ENCODE measurements around the gene ZNF593. TPM values are rescaled to one million over a fixed set of nuclear protein-coding genes. Genes with fewer than 3 reads are reported as not detected.

The ZNF593 gene
- total and polyA plus RNA-seq, 2 of the 13 experiments (the other 11 are each of a cell fraction or from before 2014, with no cell fraction given): 37.3 to 55.8 TPM

- no peak for TF ChIP-seq ZNF503 (CRISPR knock-in tag; IDR thresholded peaks at IDR 0.05)
- TF ChIP-seq ZSCAN25 (CRISPR knock-in tag; IDR thresholded peaks at IDR 0.05): peak; percentile 64; the same call in 1 of the 2 replicates
- TF ChIP-seq IRX3 (CRISPR knock-in tag; IDR thresholded peaks at IDR 0.05; ENCODE audit: borderline replicate concordance, low read depth): no peak
- no peak for TF ChIP-seq SOX6 (IDR thresholded peaks at IDR 0.05)
- TF ChIP-seq SOX6 (CRISPR knock-in tag; IDR thresholded peaks at IDR 0.05): 0 out of 2 replicates have a peak, but pooled peaks have one; percentile 18
- TF ChIP-seq ZNF343 (CRISPR knock-in tag; IDR thresholded peaks at IDR 0.05): no peak
- TF ChIP-seq ZNF777 (CRISPR knock-in tag; IDR thresholded peaks at IDR 0.05): peak; percentile 52; the same call in 1 of the 2 replicates
- TF ChIP-seq ZNF703 (CRISPR knock-in tag; IDR thresholded peaks at IDR 0.05; ENCODE audit: borderline replicate concordance): 0 out of 2 replicates have a peak, but pooled peaks have one; percentile 37
- TF ChIP-seq TEF (CRISPR knock-in tag; IDR thresholded peaks at IDR 0.05): no peak
- no peak for TF ChIP-seq ZNF652 (CRISPR knock-in tag; IDR thresholded peaks at IDR 0.05; ENCODE audit: borderline replicate concordance, low read depth)
Measured at GRCh38 chr1:26161415-26162219, 8.1 kb upstream of the ZNF593 start (continued).
